Nucleus accumbens (tissue), 56 donors: Measurements from ENCODE around the gene DRC1.

Source experiments
- DNase-seq, 56 donors: peaks; one replicate each; lab custom pipeline; 2025; lab: John Stamatoyannopoulos, UW

Gene DRC1

GRCh38 chr2:26474261-26474785 is 72.6 kb downstream of the DRC1 start:
- no peak for DNase-seq

GRCh38 chr2:26475037-26475436 is 73.3 kb downstream of the DRC1 start:
- no peak for DNase-seq

DNA sequence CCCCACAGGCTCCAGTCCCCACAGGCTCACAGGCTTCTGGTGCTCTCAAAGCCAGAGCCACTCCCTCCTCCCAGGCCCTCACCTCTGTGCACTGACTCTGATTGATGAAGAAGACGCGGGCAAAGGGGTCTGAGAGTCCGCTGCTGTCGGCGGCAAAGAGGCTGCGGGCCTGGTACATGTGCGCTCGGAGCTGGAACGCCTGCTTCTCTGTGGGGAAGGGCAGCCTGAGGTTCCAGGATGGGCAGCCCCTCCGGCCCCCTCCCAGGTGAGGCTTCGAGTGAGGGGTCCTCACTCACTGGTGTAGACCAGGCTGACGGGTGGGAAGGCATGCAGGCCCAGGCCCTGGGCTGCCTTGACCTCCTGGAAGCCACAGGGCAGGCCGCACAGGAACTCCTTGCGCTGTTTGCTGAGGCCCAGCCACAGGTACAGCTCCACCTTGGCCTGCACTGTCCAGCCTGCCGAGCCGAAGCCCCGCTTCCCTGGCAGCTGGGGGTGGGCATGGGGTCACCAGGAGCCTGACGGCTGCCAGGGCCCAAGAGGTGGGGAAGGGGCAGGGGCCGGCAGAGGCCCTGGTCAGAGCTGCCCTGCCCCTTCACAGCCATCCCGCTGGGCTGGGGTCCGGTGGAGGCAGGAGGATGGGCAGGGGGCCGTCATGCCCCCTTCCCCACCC is 74.2 kb downstream of the DRC1 start:
- no peak for DNase-seq

DNA sequence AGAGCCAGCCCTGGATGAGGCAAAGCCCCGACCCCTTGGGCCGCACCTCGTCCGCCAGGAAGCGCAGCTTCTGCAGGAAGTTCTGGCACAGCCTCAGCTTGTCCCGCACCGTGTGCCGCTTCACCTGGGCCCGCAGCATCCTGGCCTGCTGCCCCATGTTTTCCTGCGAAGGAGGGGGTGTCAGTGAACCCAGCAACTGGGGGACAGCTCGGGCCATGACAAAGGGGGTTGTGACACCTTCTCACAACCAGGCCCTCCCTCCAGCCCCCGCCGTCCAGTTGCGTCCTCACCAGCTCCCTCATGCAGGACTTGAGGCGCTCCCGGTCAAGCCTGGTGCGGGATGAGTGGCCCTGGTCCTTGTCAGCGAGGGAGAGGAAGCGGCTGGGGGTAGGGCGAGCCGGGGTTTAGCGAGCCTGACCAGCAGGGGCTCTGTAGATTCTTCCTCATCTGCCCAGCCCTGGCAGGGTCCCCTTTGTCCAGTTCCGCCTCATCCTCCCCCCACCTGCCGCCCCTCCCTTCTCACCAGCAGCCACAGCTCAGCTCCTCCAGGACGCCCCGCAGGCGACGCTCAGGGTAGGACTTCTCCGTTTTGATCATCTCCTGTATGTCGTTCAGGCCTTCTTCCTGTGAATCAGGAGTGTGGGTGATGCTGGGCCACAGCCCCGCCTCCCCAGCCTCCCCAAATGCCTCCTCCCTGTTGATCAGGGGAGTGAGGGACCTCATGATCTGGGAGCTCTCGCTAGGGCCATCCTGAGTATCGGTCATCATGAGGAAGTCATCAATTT is 75.6 kb downstream of the DRC1 start:
- DNase-seq = no peak

- peak in 4 of 56 donors; percentile 5 to 19 (median 16) for DNase-seq
These were observed 76.2 kb downstream of the DRC1 start, which contains the start of gene OTOF for GRCh38 chr2:26477911-26478253. TSS of gene OTOF (minus strand) at chr2:26478124.

DNA sequence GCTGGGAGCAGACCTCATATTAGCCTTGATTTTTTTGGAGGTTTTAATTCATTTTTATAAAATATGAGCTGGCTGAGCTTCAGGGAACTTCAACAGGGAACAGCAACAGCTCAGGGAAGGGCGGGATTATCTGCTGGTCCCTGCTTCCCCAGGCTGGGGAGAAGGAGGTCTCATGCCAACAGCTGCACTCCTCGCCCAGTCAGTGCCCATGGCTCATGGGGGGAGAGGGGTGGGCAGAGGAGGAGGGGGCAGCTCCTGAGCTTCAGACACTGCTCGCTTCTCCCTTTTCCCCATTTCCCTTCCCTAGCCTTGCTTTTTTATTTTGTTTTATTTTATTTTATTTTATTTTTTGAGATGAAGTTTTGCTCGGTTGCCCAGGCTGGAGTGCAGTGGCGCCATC is 76.6 kb downstream of the DRC1 start:
- no peak for DNase-seq

DNA sequence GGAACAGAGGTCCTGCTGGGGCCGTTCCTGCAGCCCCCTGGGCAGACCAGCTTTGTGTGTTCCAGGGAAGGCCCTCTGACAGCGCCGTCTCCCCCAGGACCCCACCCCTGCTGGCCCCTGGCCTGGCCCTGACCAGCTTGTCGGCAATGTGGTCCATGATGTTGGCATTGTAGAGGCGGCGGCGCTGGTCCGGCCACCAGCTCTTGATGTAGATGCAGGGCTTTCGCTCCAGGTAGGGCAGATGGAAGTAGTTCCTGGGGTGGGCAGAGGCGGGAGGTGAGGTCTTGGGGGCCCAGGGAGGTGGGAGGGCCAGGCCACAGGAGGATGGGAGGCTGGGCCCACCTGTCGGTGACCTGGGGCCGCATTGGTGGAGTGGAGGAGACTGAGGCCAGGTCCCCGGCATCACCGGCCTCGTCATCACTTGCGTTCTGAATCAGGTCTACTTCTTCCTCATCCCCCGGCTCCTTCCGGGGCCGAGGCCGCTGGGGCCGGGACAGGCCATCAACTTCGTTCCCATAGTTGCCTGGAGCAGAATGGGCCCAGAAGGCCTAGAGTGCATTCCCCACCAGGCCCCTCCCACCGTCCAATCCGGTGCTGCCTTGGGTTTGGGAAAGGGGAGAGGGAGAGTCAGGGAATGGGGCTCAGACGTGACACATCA is 77.5 kb downstream of the DRC1 start:
- DNase-seq = no peak

- DNase-seq = no peak
These were observed 78.3 kb downstream of the DRC1 start for GRCh38 chr2:26479789-26480565.

- DNase-seq = no peak
These were observed 79.1 kb downstream of the DRC1 start for GRCh38 chr2:26480566-26481423.

DNA sequence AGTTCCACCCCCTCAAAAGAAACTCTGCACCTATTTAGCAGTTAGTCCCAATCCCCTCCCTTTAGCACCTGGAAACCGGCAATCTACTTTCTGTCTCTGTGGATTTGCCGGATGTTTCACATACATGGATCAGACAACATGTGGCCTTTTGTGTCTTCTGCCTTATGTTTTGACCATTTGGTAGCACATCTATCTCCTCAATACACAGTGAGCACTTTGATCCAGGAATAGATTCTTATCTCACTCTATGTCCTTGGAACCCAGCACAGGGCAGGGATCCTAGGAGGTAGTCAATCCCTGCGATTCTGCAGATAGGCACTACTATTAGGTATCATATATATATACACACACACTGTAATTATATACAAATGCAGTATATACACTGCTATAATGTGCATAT is 80.0 kb downstream of the DRC1 start:
- no peak for DNase-seq

- no peak for DNase-seq
These were observed 80.7 kb downstream of the DRC1 start for GRCh38 chr2:26482211-26483026.

GRCh38 chr2:26483027-26483326 is 81.3 kb downstream of the DRC1 start:
- no peak for DNase-seq

DNA sequence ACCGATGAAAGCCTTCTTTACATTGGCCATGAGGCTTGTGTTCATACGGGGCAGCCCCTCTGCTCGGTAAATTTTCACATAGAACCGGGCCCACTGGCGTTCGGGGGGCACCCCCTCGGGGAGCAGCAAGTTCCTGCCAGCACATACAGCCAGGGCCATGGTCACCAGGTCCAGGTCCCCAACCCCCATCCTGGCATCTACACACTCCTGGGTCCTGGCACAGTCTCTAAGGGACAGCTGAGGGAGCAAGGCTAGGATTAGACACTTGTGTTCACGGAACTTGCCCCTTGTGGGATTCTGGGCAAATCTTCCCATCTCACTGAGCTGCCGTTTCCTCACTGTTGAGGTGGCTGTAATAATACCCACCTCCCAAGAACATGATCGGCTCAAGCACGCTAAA is 81.8 kb downstream of the DRC1 start:
- DNase-seq = no peak

GRCh38 chr2:26483957-26484565 is 82.3 kb downstream of the DRC1 start:
- DNase-seq = no peak

- no peak for DNase-seq
These were observed 82.9 kb downstream of the DRC1 start for GRCh38 chr2:26484579-26484978.

DNA sequence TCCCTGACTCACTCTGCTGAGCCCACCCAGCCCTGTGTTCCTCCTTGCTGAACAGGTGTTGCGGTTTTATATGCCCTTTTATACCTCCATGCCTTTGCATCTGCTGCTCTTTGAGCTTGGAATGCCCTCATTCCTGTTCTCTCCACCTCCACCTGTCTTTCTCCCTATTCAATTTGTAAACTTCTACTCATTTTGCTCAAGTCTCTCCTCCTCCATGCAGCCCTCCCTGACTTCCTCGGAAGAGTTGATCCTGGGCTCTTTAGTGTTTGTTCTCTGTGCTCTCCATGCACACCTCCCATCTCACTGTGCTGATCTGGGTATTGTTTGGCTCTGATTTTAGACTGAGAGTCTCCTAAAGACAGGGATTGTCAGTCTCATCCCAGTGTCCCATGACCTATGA is 83.4 kb downstream of the DRC1 start:
- DNase-seq = no peak

DNA sequence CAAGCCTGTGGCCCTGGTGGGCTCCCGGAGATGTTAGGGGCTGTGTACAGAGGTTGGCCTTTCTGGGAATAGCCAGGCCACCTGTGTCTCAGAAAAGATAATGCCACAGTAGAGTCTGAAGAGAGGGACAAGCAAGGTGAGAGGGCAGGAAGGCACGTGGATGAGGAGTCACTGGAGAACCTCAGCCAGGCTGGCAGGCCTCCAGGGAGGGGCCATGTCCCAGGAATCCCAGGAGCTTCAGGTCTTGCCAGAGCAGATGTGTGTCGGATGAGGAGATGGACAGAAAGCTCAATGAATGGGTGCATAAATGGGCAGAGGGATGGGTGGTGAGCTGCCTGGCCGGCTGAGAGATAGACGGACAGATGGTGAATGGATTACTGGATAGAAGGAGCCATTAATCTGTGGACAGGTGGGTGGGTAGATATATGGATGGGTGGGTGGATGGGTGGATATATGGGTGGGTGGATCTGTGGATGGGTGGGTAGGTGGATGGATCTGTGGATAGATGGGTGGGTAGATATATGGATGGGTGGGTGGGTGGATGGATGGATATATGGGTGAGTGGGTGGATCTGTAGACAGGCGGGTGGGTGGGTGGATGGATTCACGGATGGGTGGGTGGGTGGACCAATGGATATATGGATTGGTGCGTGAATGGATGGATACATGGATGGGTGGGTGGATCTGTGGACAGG is 84.2 kb downstream of the DRC1 start:
- DNase-seq = no peak

DNA sequence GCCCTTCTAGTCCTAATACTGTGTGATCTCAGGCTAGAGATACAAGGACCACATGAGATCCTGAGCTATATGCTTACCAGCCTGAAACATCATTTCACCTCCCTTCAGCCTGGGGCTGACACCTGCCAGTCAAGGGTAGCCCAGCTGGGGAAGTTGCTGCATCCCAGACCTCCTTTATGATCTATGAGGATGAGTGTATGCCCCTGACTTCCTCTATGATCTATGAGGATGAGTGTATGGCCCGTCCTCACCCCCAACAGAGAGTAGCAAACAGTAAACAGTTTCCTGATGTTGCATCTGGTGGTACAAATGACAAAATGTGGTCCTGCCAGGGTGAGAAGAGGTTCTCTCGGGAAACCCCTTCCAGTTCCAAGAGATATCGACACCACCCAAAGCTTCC is 85.1 kb downstream of the DRC1 start:
- DNase-seq = no peak
